ENCODE results near the gene SMOC1.

Gene SMOC1

GRCh38 chr14:70033561-70033960 lies 154.3 kb downstream of the SMOC1 start:
- no peak for DNase-seq (ENCODE audit: low read depth in 2 of 2)

DNA sequence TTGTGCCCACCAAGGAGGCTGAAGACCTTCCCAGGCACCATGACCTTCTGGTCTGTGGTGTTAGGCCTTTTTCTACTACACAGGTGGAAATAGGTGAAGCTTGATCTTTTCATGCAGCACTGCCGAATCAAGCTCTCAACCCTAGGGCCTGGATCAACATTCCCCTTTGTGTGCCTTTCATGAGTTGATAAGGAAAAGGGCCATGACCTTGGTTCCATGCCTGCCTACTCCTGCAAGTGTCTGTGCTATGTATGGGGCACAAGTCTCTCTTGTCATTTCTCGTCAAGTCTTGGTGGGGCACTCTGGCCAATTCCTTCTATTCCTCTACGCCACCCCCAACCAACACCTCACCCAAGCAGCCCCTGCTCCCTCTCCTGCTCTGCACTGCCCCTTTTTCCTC lies 155.0 kb downstream of the SMOC1 start:
- no peak for DNase-seq (ENCODE audit: low read depth in 2 of 2)

GRCh38 chr14:70036665-70037064 lies 157.4 kb downstream of the SMOC1 start:
- DNase-seq (ENCODE audit: low read depth in 2 of 2) = no peak

GRCh38 chr14:70043001-70043400 lies 163.8 kb downstream of the SMOC1 start:
- DNase-seq (ENCODE audit: low read depth in 2 of 2) = no peak

DNA sequence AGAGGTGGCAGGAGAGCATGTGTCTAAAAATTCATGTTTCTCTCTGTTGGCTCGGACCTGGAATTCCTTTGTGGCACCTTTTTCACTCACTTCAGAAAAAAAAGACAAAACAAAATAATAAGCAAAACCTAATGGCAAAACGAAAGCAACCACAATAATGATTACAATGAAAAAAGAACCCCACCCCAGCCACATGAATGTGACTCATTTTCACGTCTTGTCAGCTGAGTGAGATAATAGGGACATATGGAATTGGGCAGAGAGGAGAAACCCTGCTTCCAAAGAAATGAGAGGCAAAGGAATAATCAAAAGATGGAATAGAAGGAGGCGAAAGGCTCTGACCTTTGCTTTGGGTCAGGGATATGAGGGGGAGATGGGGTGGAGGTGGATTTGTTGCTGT lies 166.1 kb downstream of the SMOC1 start:
- DNase-seq (ENCODE audit: low read depth in 2 of 2) = no peak

DNA sequence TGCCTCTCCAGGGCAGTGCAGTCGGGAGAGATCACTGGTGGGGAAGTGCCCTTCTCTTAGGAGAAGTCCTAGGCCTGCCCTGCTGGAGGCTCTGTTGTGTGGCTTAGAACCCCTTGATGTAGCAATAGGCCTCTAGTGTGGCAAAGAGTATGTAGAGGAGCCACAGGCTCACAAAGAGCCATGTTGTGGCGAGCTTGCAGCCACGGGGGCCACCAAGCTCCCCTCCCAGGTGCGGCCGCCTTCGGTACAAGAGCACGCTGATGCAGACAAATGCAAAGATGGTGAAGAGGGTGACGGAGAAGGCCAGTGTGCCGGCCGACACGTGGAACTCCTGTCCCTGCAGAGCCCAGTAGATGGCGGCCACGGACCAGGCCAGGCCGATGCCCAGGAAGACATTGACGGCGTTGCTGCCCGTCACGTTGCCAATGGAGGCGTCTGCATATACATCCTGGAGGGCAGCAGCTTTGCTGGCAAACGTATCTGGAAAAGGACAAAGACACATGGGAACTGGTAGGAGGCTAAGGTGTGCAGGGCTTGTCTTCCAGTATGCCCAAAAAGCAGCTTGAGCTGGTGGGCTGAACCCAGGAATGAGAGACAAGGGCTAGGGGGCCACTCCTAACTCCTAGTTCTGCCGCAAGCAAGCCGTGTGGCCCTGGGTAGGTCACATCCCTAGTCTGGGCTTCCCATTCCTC lies 166.8 kb downstream of the SMOC1 start:
- no peak for DNase-seq (ENCODE audit: low read depth in 2 of 2)

GRCh38 chr14:70047598-70048312 lies 168.5 kb downstream of the SMOC1 start:
- DNase-seq (ENCODE audit: low read depth in 2 of 2) = no peak

DNA sequence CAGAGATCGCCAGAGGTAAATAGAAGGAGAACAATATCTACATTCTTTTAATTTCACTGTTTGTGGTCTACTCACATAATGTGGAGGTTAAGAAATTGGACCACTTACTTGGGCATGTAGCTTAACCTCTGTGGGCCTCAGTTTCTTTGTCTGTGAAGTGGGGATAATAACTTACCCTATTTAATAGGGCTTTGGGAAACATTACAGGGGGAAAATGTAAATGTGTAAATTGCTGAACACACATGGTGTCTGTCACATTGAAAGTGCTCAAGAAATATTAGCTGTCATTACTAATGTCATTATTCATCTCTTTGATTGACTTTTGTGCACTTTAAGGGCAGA lies 169.1 kb downstream of the SMOC1 start:
- no peak for DNase-seq (ENCODE audit: low read depth in 2 of 2)

DNA sequence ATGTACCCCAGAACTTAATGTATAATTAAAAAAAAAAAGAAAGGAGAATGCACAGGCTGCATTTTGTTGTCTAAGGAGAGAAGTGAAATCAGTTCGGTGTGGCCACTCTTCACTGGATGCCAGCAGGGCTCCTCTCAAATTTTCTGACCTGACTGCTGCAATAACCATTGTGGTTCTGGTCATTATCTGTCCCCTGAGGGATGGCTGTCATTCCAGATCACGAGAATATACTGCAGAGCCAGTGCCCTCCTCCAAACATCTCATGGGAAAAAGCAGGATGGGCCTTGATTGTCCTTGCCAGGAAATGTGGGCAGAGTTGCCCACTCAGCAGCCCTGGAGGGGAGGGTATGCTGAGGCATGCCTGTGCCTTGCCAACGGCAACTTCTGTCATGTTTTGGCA lies 170.4 kb downstream of the SMOC1 start:
- no peak for DNase-seq (ENCODE audit: low read depth in 2 of 2)

GRCh38 chr14:70050136-70050535 lies 170.9 kb downstream of the SMOC1 start:
- no peak for DNase-seq (ENCODE audit: low read depth in 2 of 2)

- DNase-seq (ENCODE audit: low read depth in 2 of 2) = no peak
Observed at GRCh38 chr14:70052990-70053389, 173.8 kb downstream of the SMOC1 start.

DNA sequence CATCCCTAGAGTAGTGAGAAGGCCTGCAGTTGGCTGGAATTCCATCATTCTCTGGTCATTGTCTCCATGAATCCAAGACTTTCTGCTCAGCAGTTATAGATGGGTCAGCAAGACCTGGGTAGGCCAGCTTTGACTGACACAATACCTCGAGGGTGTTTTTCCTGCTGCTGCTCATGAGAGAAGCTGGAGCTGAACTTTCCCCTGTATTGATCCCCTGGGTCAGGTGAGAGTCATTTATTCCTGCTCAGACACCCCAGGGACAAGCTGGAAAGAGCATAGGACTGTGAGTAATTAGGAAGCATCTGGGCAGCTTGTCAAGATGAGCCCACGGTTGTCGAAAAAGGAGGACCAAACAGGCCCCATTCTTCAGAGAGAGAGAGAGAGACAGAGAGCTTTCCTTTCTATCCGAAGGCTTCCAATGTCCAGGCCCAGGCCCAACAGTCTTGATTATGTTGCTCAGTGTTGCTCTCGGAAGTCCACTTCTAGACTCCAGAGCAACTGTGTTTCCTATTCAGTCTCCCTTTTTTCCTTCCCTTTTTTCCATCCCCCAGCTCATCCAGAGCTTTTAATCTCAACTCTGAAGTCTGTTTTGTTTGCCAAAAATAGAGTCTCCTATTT lies 178.4 kb downstream of the SMOC1 start:
- no peak for DNase-seq (ENCODE audit: low read depth in 2 of 2)

DNA sequence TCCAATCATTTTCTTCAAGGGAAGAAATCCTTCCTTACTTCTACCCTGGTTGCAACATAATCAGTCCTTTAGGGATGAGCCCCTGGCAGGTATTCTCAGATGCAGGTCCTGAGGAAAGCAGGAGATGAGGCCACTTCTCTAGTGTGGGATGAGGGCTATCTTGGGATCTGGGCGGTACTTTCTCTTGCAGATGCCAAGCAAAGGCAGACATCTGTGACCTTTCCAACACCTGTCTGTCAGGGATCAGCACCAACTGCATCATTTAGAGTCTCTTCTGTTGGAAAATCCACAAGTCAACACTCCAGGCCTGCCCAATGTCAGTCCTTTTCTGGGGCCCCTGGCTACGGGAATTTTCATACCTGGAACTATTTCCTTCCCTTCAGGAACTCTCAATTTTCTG lies 180.3 kb downstream of the SMOC1 start:
- no peak for DNase-seq (ENCODE audit: low read depth in 2 of 2)

GRCh38 chr14:70061108-70061507 lies 181.9 kb downstream of the SMOC1 start:
- DNase-seq (ENCODE audit: low read depth in 2 of 2) = no peak

DNA sequence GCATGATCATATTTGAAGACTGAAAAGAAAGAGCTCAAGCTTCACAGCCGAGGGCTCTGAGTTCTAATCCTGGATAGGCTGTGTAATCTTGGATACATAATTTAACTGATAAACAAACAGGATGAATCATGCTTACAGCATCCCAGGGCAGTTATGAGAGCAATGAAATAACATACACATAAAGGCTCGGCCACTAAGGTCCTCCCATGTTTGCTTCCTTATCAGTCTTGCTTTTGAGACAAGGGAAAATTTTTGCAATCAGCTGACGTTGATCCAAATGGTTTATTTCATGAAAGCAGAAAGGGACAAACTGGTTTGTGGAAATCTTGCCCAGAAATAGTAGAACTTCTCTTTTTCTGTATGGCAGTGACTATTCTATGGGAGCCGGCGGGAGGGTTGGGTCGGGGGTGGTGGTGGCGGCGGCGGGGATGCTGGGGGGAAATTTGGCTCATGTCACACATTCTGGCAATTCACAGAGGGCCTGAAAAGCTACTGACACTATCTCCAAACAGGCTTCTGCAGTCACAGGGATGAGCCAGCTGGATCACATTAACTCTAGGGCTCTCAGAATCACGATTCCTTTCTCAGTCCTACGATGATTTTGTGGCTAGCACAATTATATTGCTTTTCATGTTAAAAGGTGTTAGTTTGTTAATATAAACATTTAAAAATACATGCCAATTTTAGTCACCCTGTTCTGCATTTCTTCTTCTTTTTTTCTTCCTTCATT lies 185.1 kb downstream of the SMOC1 start:
- no peak for DNase-seq (ENCODE audit: low read depth in 2 of 2)

- DNase-seq (ENCODE audit: low read depth in 2 of 2) = no peak
Observed at GRCh38 chr14:70067810-70068209, 188.6 kb downstream of the SMOC1 start.

- no peak for DNase-seq (ENCODE audit: low read depth in 2 of 2)
Observed at GRCh38 chr14:70069186-70069585, 190.0 kb downstream of the SMOC1 start.

- DNase-seq (ENCODE audit: low read depth in 2 of 2) = no peak
Observed at GRCh38 chr14:70073924-70074566, 194.8 kb downstream of the SMOC1 start.

- no peak for DNase-seq (ENCODE audit: low read depth in 2 of 2)
Observed at GRCh38 chr14:70077005-70077404, 197.8 kb downstream of the SMOC1 start.

- DNase-seq (ENCODE audit: low read depth in 2 of 2) = no peak
Observed at GRCh38 chr14:70077720-70078119, 198.5 kb downstream of the SMOC1 start.

GRCh38 chr14:70078329-70078728 lies 199.1 kb downstream of the SMOC1 start:
- DNase-seq (ENCODE audit: low read depth in 2 of 2) = no peak

- DNase-seq (ENCODE audit: low read depth in 2 of 2) = no peak
Observed at GRCh38 chr14:70080076-70080475, 200.9 kb downstream of the SMOC1 start.

All from stimulated activated CD8-positive, alpha-beta memory T cell treated with anti-CD3 and anti-CD28 coated beads, Interleukin-2, amount 100 ng/mL, for 1 hour (primary cell).